H9 (cell line): ENCODE results near the gene TMEM154. TPM values are rescaled to one million over a fixed set of nuclear protein-coding genes. Genes with fewer than 3 reads are reported as not detected.

ENCODE experiments used
- DNase-seq: peaks from one replicate; pipeline ENCODE4 v3.0.0-alpha.2; 2017
- H2AFZ ChIP-seq: one replicate; pipeline ENCODE4 v1.6.1; 2013; ENCODE audit warnings: mild to moderate bottlenecking, low read length, control low read depth, moderate library complexity
- H2AK5ac ChIP-seq: 2 replicates; pipeline ENCODE4 v1.6.1; 2013; ENCODE audit warnings: low read length, control low read depth, mixed read lengths; ENCODE audit not compliant: insufficient read length
- H2BK120ac ChIP-seq: one replicate; pipeline ENCODE4 v1.6.1; 2013; ENCODE audit warnings: low read depth, mild to moderate bottlenecking, low read length, control low read depth, inconsistent platforms; ENCODE audit not compliant: poor library complexity, severe bottlenecking
- H2BK12ac ChIP-seq: 2 replicates; pipeline ENCODE4 v1.6.1; 2013; ENCODE audit warnings: low read length, control low read depth, mixed read lengths, low read depth; ENCODE audit not compliant: insufficient read length
- H2BK15ac ChIP-seq: 2 replicates; pipeline ENCODE4 v1.6.1; 2013; ENCODE audit warnings: low read depth, low read length, control low read depth
- H2BK20ac ChIP-seq: one replicate; pipeline ENCODE4 v1.6.1; 2013; ENCODE audit warnings: low read depth, mild to moderate bottlenecking, low read length, control low read depth, inconsistent platforms; ENCODE audit not compliant: poor library complexity, severe bottlenecking
- H2BK5ac ChIP-seq: 2 replicates; pipeline ENCODE4 v1.6.1; 2013; ENCODE audit warnings: low read length, control low read depth, mixed read lengths; ENCODE audit not compliant: insufficient read length
- H3K14ac ChIP-seq: 2 replicates; pipeline ENCODE4 v1.6.1; 2013; ENCODE audit warnings: low read length, control low read depth; ENCODE audit not compliant: insufficient read depth
- H3K18ac ChIP-seq: 2 replicates; pipeline ENCODE4 v1.6.1; 2013; ENCODE audit warnings: low read depth, mild to moderate bottlenecking, mixed read lengths, low read length, control low read depth; ENCODE audit not compliant: insufficient read length
- H3K23ac ChIP-seq: 2 replicates; pipeline ENCODE4 v1.6.1; 2013; ENCODE audit warnings: low read length, control low read depth, mixed read lengths, low read depth; ENCODE audit not compliant: insufficient read length
- H3K23me2 ChIP-seq: 2 replicates; pipeline ENCODE4 v1.6.1; 2013; ENCODE audit warnings: low read depth, mild to moderate bottlenecking, mixed read lengths, low read length, control low read depth; ENCODE audit not compliant: insufficient read length, poor library complexity, severe bottlenecking
- H3K27ac ChIP-seq: 2 replicates; pipeline ENCODE4 v1.5.1; 2013; ENCODE audit warnings: low read length, control low read depth, mixed read lengths, low read depth; ENCODE audit not compliant: insufficient read length
- H3K27me3 ChIP-seq: 2 replicates; pipeline ENCODE4 v1.6.1; 2013; ENCODE audit warnings: low read length, control low read depth, inconsistent platforms; ENCODE audit not compliant: insufficient read depth
- H3K4ac ChIP-seq: 2 replicates; pipeline ENCODE4 v1.6.1; 2013; ENCODE audit warnings: low read depth, mild to moderate bottlenecking, control low read depth, inconsistent platforms, low read length, moderate library complexity
- H3K4me1 ChIP-seq: 2 replicates; pipeline ENCODE4 v1.6.1; 2013; ENCODE audit warnings: low read length, control low read depth, inconsistent platforms; ENCODE audit not compliant: insufficient read depth
- H3K4me2 ChIP-seq: 2 replicates; pipeline ENCODE4 v1.6.1; 2013; ENCODE audit warnings: low read length, control low read depth, mixed read lengths; ENCODE audit not compliant: insufficient read length, insufficient read depth
- H3K56ac ChIP-seq: 2 replicates; pipeline ENCODE4 v1.6.1; 2013; ENCODE audit warnings: low read depth, mild to moderate bottlenecking, mixed read lengths, low read length, control low read depth; ENCODE audit not compliant: insufficient read length
- H3K79me1 ChIP-seq: 2 replicates; pipeline ENCODE4 v1.6.1; 2013; ENCODE audit warnings: low read depth, mild to moderate bottlenecking, moderate library complexity, low read length, control low read depth, inconsistent platforms; ENCODE audit not compliant: insufficient read depth, poor library complexity, severe bottlenecking
- H3K79me2 ChIP-seq: 2 replicates; pipeline ENCODE4 v1.6.1; 2013; ENCODE audit warnings: low read length, control low read depth, inconsistent platforms; ENCODE audit not compliant: insufficient read depth
- H3K9ac ChIP-seq: 2 replicates; pipeline ENCODE4 v1.6.1; 2013; ENCODE audit warnings: low read length, control low read depth, mixed read lengths; ENCODE audit not compliant: insufficient read length; ENCODE audit errors: extremely low read depth
- H3K9me3 ChIP-seq: one replicate; pipeline ENCODE4 v1.6.1; 2013; ENCODE audit warnings: low read depth, low read length, inconsistent platforms; ENCODE audit not compliant: control insufficient read depth
- H3T11ph ChIP-seq: one replicate; pipeline ENCODE4 v1.6.1; 2013; ENCODE audit warnings: mild to moderate bottlenecking, low read length, control low read depth, inconsistent platforms
- H4K20me1 ChIP-seq: one replicate; pipeline ENCODE4 v1.6.1; 2013; ENCODE audit not compliant: control insufficient read depth, insufficient read length, insufficient read depth
- H4K5ac ChIP-seq: 2 replicates; pipeline ENCODE4 v1.6.1; 2013; ENCODE audit warnings: low read depth, mild to moderate bottlenecking, mixed read lengths, low read length, control low read depth; ENCODE audit not compliant: insufficient read length
- H4K8ac ChIP-seq: replicated peaks from 2 replicates; pipeline ENCODE4 v1.6.1; 2013; ENCODE audit warnings: low read length, control low read depth, mixed read lengths, low read depth; ENCODE audit not compliant: insufficient read length
- H4K91ac ChIP-seq: 2 replicates; pipeline ENCODE4 v1.6.1; 2013; ENCODE audit warnings: low read depth, mild to moderate bottlenecking, moderate library complexity, mixed read lengths, low read length, control low read depth; ENCODE audit not compliant: insufficient read length
- H3K27ac Mint-ChIP-seq, 3 experiments: 2 replicates in 2 of 3; 3 replicates in 1 of 3; pipeline ENCODE4 v1.8.0; 2020 to 2021; ENCODE audit warnings: mixed read lengths in 3 of 3, mild to moderate bottlenecking in 1 of 3, moderate library complexity in 1 of 3
- H3K27me3 Mint-ChIP-seq: 2 replicates; pipeline ENCODE4 v1.8.0; 2021; ENCODE audit warnings: low read depth, mild to moderate bottlenecking, moderate library complexity, mixed read lengths
- H3K36me3 Mint-ChIP-seq, 3 experiments: 2 replicates in 2 of 3; 3 replicates in 1 of 3; pipeline ENCODE4 v1.8.0; 2020 to 2021; ENCODE audit warnings: low read depth in 3 of 3, mixed read lengths in 3 of 3; ENCODE audit not compliant: insufficient read depth in 1 of 3
- H3K4me1 Mint-ChIP-seq, 2 experiments: 2 replicates each; pipeline ENCODE4 v1.8.0; 2020; ENCODE audit warnings: mixed read lengths in 2 of 2
- H3K4me3 Mint-ChIP-seq, 2 experiments: 2 replicates in 1 of 2; 3 replicates in 1 of 2; pipeline ENCODE4 v1.8.0; 2020 to 2021; ENCODE audit warnings: mild to moderate bottlenecking in 2 of 2, mixed read lengths in 2 of 2, moderate library complexity in 1 of 2
- H3K9me3 Mint-ChIP-seq, 2 experiments: 2 replicates in 1 of 2; 3 replicates in 1 of 2; pipeline ENCODE4 v1.8.0; 2020; ENCODE audit warnings: mild to moderate bottlenecking in 2 of 2, mixed read lengths in 2 of 2, moderate library complexity in 1 of 2
- WGBS: extraction: QIAGEN DNeasy Blood & Tissue Kit; methylation state at CpG from one replicate; pipeline ENCODE4 v1.1.7; 2013; ENCODE audit warnings: missing lambda C conversion rate, low lambda C conversion rate, mixed read lengths; ENCODE audit not compliant: insufficient read length; ENCODE audit errors: extremely low coverage; 5-methylcytosine and 5-hydroxymethylcytosine counted together
- total RNA-seq: library from RNA; stranded (reverse); gene quantifications from 2 replicates; pipeline ENCODE4 v1.2.1, GENCODE V29; 2021
- TF ChIP-seq, protein P1 (sequence below): fragments of 200-600 bp; sonication (generic); conservative IDR thresholded peaks from 3 replicates; pipeline ENCODE4 v1.8.0; 2021; ENCODE audit warnings: antibody characterized with exemption, mild to moderate bottlenecking

The TMEM154 gene
- total RNA-seq, 1 experiment from 2014 or later, result 1.7 TPM

DNA sequence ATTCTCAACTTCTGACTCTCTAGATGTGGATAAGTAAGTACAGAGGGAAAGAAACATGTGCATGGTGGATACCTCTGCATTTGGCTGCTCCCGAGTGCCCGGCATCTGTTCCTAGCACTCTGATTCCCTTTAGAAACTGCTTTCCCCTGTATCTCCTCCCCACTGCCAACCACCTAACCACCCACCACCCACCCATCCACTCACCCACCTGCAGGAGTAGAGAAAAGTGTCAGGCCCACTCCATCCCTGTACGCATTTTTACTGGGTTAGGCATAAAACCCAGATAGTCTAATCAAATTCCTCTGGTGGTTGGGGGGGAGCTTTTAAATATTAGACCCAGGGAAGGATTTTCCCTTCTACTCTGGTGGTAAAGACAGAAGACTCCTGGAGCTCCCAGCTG is 63.0 kb downstream of the TMEM154 start:
- Histone ChIP-seq H3K23ac (no peak overlapping the region), H3K56ac (no peak overlapping the region), H3K4me1 (no peaks in the 10 kb centered on the region; the same call in 1 of the 2 replicates), H4K5ac (no peak overlapping the region), H3K23me2 (no peaks in the 10 kb centered on the region), H2BK5ac (no peak overlapping the region), H2BK120ac (no peak overlapping the region), H2BK12ac (no peak overlapping the region), H2BK20ac (no peak overlapping the region), H3K4me2 (no peak overlapping the region), H3K18ac (no peak overlapping the region), H3K4ac (no peak overlapping the region), H4K8ac (no peak overlapping the region), H3T11ph (no peak overlapping the region), H3K9ac (no peak overlapping the region), H3K27me3 (no peaks in the 10 kb centered on the region), H4K91ac (no peak overlapping the region), H2BK15ac (no peak overlapping the region), H3K14ac (no peak overlapping the region), H2AK5ac (no peak overlapping the region), H4K20me1 (no peaks in the 10 kb centered on the region), H2AFZ (no peak overlapping the region), H3K27ac (no peak overlapping the region), H3K9me3 (no peaks in the 10 kb centered on the region), H3K79me1 (no peaks in the 10 kb centered on the region), H3K79me2 (no peaks in the 10 kb centered on the region)
- H3K27me3 Mint-ChIP-seq, result no peaks in the 10 kb centered on the region
- TF ChIP-seq, protein P1, sequence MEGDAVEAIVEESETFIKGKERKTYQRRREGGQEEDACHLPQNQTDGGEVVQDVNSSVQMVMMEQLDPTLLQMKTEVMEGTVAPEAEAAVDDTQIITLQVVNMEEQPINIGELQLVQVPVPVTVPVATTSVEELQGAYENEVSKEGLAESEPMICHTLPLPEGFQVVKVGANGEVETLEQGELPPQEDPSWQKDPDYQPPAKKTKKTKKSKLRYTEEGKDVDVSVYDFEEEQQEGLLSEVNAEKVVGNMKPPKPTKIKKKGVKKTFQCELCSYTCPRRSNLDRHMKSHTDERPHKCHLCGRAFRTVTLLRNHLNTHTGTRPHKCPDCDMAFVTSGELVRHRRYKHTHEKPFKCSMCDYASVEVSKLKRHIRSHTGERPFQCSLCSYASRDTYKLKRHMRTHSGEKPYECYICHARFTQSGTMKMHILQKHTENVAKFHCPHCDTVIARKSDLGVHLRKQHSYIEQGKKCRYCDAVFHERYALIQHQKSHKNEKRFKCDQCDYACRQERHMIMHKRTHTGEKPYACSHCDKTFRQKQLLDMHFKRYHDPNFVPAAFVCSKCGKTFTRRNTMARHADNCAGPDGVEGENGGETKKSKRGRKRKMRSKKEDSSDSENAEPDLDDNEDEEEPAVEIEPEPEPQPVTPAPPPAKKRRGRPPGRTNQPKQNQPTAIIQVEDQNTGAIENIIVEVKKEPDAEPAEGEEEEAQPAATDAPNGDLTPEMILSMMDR, result no peak
- H3K9me3 Mint-ChIP-seq, result no peaks in the 10 kb centered on the region
- no peak overlapping the region for H3K27ac Mint-ChIP-seq
- no peaks in the 10 kb centered on the region for H3K36me3 Mint-ChIP-seq
- H3K4me1 Mint-ChIP-seq, result peaks cover 3 to 8% of the 10 kb centered on the region in 2 experiments
- no peak overlapping the region for H3K4me3 Mint-ChIP-seq
- no peak for DNase-seq
- WGBS, result no CpG with 5 or more reads among the region's 3 CpGs
